ENCODE measurements around the gene NSUN6. TPM values are rescaled to one million over a fixed set of nuclear protein-coding genes. Genes with fewer than 3 reads are reported as not detected.
"Not testable (repeated sequence)": the region's sequence is repeated elsewhere in the genome, so short reads cannot be mapped to it uniquely, and the experiment has no call there.

NSUN6 gene
- total RNA-seq, 1 donor from 2014 or later: 14.3 TPM

- TF ChIP-seq, protein P1, sequence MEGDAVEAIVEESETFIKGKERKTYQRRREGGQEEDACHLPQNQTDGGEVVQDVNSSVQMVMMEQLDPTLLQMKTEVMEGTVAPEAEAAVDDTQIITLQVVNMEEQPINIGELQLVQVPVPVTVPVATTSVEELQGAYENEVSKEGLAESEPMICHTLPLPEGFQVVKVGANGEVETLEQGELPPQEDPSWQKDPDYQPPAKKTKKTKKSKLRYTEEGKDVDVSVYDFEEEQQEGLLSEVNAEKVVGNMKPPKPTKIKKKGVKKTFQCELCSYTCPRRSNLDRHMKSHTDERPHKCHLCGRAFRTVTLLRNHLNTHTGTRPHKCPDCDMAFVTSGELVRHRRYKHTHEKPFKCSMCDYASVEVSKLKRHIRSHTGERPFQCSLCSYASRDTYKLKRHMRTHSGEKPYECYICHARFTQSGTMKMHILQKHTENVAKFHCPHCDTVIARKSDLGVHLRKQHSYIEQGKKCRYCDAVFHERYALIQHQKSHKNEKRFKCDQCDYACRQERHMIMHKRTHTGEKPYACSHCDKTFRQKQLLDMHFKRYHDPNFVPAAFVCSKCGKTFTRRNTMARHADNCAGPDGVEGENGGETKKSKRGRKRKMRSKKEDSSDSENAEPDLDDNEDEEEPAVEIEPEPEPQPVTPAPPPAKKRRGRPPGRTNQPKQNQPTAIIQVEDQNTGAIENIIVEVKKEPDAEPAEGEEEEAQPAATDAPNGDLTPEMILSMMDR (conservative IDR thresholded peaks at IDR 0.05): no peak
- Mint-ChIP-seq H3K4me1 (ENCODE audit: unreplicated experiment) (no peaks in the 10 kb centered on the region), H3K27ac (no peak overlapping the region), H3K9me3 (peaks cover 5% of the 10 kb centered on the region), H3K4me3 (no peak overlapping the region), H3K27me3 (no peaks in the 10 kb centered on the region), H3K36me3 (peaks cover 8% of the 10 kb centered on the region)
- no peak for DNase-seq (ENCODE audit: extremely low spot score, unreplicated experiment)
Observed at GRCh38 chr10:18571076-18571475, 80.3 kb downstream of the NSUN6 start.

GRCh38 chr10:18570386-18570785 is 81.0 kb downstream of the NSUN6 start:
- not testable (repeated sequence) for H3K9me3 Mint-ChIP-seq; H3K27me3 Mint-ChIP-seq; H3K36me3 Mint-ChIP-seq; H3K4me3 Mint-ChIP-seq; H3K4me1 Mint-ChIP-seq (ENCODE audit: unreplicated experiment); DNase-seq (ENCODE audit: extremely low spot score, unreplicated experiment); H3K27ac Mint-ChIP-seq

- Mint-ChIP-seq H3K4me3 (no peak overlapping the region), H3K27me3 (no peaks in the 10 kb centered on the region), H3K9me3 (no peaks in the 10 kb centered on the region), H3K36me3 (no peaks in the 10 kb centered on the region), H3K27ac (no peak overlapping the region), H3K4me1 (ENCODE audit: unreplicated experiment) (no peaks in the 10 kb centered on the region)
- no peak for DNase-seq (ENCODE audit: extremely low spot score, unreplicated experiment)
- TF ChIP-seq, protein P1 (conservative IDR thresholded peaks at IDR 0.05): no peak
Observed at GRCh38 chr10:18567343-18567856, 84.0 kb downstream of the NSUN6 start.

- DNase-seq (ENCODE audit: extremely low spot score, unreplicated experiment): no peak
- Mint-ChIP-seq H3K36me3 (no peaks in the 10 kb centered on the region), H3K4me3 (no peak overlapping the region), H3K27ac (no peak overlapping the region), H3K9me3 (no peaks in the 10 kb centered on the region), H3K4me1 (ENCODE audit: unreplicated experiment) (no peaks in the 10 kb centered on the region), H3K27me3 (no peaks in the 10 kb centered on the region)
- TF ChIP-seq, protein P1 (conservative IDR thresholded peaks at IDR 0.05): no peak
Observed at GRCh38 chr10:18566177-18566576, 85.2 kb downstream of the NSUN6 start.

- TF ChIP-seq, protein P1 (conservative IDR thresholded peaks at IDR 0.05): no peak
- no peak for DNase-seq (ENCODE audit: extremely low spot score, unreplicated experiment)
- Mint-ChIP-seq H3K4me3 (no peak overlapping the region), H3K9me3 (no peaks in the 10 kb centered on the region), H3K27me3 (no peaks in the 10 kb centered on the region), H3K4me1 (ENCODE audit: unreplicated experiment) (no peaks in the 10 kb centered on the region), H3K27ac (no peak overlapping the region), H3K36me3 (no peaks in the 10 kb centered on the region)
Observed at GRCh38 chr10:18565006-18565405, 86.4 kb downstream of the NSUN6 start.

- TF ChIP-seq, protein P1 (conservative IDR thresholded peaks at IDR 0.05): no peak
- Mint-ChIP-seq H3K27ac (no peak overlapping the region), H3K9me3 (no peaks in the 10 kb centered on the region), H3K36me3 (no peaks in the 10 kb centered on the region), H3K4me3 (no peak overlapping the region), H3K4me1 (ENCODE audit: unreplicated experiment) (no peaks in the 10 kb centered on the region), H3K27me3 (no peaks in the 10 kb centered on the region)
- no peak for DNase-seq (ENCODE audit: extremely low spot score, unreplicated experiment)
Observed at GRCh38 chr10:18563003-18563726, 88.2 kb downstream of the NSUN6 start.
